Mucosa of stomach (tissue), 1 donor: ENCODE results near the gene RAB22A.
"Not testable (repeated sequence)": the region's sequence is repeated elsewhere in the genome, so short reads cannot be mapped to it uniquely, and the experiment has no call there.

ENCODE experiments used
- H3K27me3 ChIP-seq: one replicate; pipeline ENCODE4 v1.7.0; 2013; ENCODE audit warnings: mild to moderate bottlenecking, low read length; ENCODE audit not compliant: control insufficient read depth, insufficient read depth
- H3K36me3 ChIP-seq: one replicate; pipeline ENCODE4 v1.7.0; 2013; ENCODE audit warnings: low read length; ENCODE audit not compliant: control insufficient read depth, insufficient read depth
- H3K4me1 ChIP-seq: one replicate; pipeline ENCODE4 v1.7.0; 2013; ENCODE audit warnings: mild to moderate bottlenecking, low read length; ENCODE audit not compliant: control insufficient read depth, insufficient read depth
- H3K4me3 ChIP-seq: one replicate; pipeline ENCODE4 v1.7.0; 2013; ENCODE audit warnings: low read length
- H3K9ac ChIP-seq: one replicate; pipeline ENCODE4 v1.7.0; 2013; ENCODE audit warnings: mild to moderate bottlenecking, low read length, moderate library complexity
- H3K9me3 ChIP-seq: one replicate; pipeline ENCODE4 v1.7.0; 2013; ENCODE audit warnings: mild to moderate bottlenecking, low read length, moderate library complexity; ENCODE audit not compliant: control insufficient read depth
- donor health status: Pancreatic carcinoma.

Gene RAB22A

GRCh38 chr20:58361481-58362205 is 52.1 kb downstream of the RAB22A start:
- Histone ChIP-seq H3K4me1 (no peaks in the 10 kb centered on the region), H3K27me3 (no peaks in the 10 kb centered on the region), H3K9me3 (no peaks in the 10 kb centered on the region), H3K36me3 (no peaks in the 10 kb centered on the region), H3K9ac (no peak overlapping the region), H3K4me3 (no peak overlapping the region)

DNA sequence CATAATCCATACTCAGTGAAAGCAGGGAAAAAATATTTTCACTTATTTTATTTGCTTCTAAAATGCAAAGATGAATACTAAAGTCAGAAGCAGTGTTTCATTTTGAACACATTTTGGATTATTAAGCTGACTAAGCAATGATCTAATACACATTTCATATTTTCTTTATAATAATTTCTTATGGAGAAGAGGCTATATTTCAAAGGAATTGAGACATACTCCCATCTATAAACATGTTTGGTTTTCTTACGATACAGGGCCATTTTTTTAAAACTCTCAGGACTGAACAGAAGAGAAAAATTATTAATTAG is 52.6 kb downstream of the RAB22A start:
- Histone ChIP-seq H3K36me3 (no peaks in the 10 kb centered on the region), H3K9me3 (no peaks in the 10 kb centered on the region), H3K9ac (no peak overlapping the region), H3K27me3 (no peaks in the 10 kb centered on the region), H3K4me1 (no peaks in the 10 kb centered on the region), H3K4me3 (no peak overlapping the region)

- H3K9ac ChIP-seq = no peak overlapping the region
- H3K4me3 ChIP-seq = no peak overlapping the region
- H3K4me1 ChIP-seq = no peaks in the 10 kb centered on the region
- H3K9me3 ChIP-seq = no peaks in the 10 kb centered on the region
- no peaks in the 10 kb centered on the region for H3K27me3 ChIP-seq
- H3K36me3 ChIP-seq = no peaks in the 10 kb centered on the region
Measured at GRCh38 chr20:58362970-58363369, 53.5 kb downstream of the RAB22A start.

GRCh38 chr20:58366866-58367265 is 57.4 kb downstream of the RAB22A start:
- Histone ChIP-seq H3K27me3 (no peaks in the 10 kb centered on the region), H3K4me3 (no peak overlapping the region), H3K9me3 (no peaks in the 10 kb centered on the region), H3K9ac (no peak overlapping the region), H3K4me1 (no peaks in the 10 kb centered on the region), H3K36me3 (no peaks in the 10 kb centered on the region)

DNA sequence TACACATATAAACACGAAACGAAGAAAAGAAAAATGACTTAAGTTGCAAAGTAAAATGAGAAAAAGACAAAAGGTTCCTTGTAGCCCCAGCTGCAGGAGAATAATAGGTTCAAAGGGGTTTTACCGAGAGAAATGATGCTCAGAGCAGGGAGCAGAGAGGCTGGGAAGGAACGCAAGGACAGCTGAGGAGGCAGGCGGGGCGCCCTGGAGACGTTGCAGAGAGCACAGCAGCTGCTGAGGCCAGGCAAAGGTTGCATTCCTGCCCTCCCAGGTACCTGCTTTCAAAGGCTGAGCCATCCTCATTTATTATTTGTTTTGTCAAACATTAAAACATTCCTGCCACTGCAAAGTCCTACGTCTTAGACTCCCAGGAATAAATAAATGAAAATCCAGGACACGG is 63.3 kb downstream of the RAB22A start:
- Histone ChIP-seq H3K9me3 (no peaks in the 10 kb centered on the region), H3K4me3 (no peak overlapping the region), H3K4me1 (no peaks in the 10 kb centered on the region), H3K9ac (no peak overlapping the region), H3K36me3 (no peaks in the 10 kb centered on the region), H3K27me3 (no peaks in the 10 kb centered on the region)

DNA sequence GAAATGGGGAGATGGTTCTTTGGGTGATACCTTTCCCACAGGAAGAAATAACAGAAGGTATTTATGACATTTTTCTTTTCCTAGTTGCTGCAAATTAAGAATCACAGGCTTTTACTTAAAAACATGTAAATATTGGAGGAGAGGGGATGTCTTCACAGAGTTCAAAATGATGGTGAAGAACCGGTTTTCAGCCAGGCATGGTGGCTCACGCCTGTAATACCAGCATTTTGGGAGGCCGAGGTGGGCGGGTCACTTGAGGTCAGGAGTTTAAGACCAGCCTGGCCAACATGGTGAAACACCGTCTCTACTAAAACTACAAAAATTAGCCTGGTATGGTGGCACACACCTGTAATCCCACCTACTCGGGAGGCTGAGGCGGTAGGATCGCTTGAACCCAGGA is 63.8 kb downstream of the RAB22A start:
- H3K36me3 ChIP-seq, H3K4me3 ChIP-seq, H3K4me1 ChIP-seq, H3K9me3 ChIP-seq, H3K27me3 ChIP-seq, H3K9ac ChIP-seq: not testable (repeated sequence)

- no peaks in the 10 kb centered on the region for H3K27me3 ChIP-seq
- H3K4me3 ChIP-seq = no peak overlapping the region
- H3K9ac ChIP-seq = no peak overlapping the region
- H3K9me3 ChIP-seq = no peaks in the 10 kb centered on the region
- no peaks in the 10 kb centered on the region for H3K4me1 ChIP-seq
- no peaks in the 10 kb centered on the region for H3K36me3 ChIP-seq
Measured at GRCh38 chr20:58374027-58374850, 64.7 kb downstream of the RAB22A start.

DNA sequence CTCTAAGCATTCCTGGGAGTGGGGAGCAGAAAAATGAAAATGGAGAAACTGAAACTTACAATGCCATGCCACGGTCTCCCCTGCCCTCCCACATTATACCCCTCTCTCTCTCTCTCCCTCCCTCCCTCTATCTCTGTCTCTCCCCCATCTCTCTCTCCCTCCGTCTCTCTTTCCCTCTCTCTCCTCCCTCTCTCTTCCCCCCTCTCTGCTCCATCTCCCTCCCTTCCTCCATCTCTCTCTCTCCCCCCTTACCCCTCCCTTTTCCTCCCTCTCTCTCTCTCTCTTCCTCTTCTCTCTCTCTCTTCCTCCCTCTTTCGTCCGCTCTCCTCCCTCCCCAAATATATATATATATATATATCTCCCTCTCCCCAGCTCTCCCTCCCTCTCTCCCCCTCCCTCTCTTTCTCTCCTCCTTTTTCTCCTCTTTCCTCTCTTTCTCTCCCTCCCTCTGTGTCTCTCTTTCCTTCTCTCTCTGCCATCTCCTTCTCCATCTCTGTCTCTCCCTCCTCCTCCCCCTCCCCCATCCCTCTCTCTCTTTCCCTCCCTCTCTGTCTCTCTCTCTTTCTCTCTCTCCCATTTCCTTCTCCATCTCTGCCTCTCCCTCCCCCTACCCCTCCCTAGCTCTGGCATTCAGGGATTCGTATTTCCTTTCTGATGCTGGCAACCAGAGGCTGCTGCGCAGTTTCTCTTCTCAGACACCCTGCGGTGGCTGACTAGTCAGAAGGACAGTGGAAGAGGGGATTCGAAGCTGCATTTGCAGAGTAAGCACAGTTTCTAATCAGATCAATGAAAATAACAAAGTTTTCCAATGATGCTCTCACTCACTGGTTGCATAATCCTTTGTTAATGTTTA is 65.6 kb downstream of the RAB22A start:
- Histone ChIP-seq H3K4me3 (no peak overlapping the region), H3K4me1 (no peaks in the 10 kb centered on the region), H3K36me3 (no peaks in the 10 kb centered on the region), H3K9ac (no peak overlapping the region), H3K27me3 (no peaks in the 10 kb centered on the region), H3K9me3 (no peaks in the 10 kb centered on the region)

DNA sequence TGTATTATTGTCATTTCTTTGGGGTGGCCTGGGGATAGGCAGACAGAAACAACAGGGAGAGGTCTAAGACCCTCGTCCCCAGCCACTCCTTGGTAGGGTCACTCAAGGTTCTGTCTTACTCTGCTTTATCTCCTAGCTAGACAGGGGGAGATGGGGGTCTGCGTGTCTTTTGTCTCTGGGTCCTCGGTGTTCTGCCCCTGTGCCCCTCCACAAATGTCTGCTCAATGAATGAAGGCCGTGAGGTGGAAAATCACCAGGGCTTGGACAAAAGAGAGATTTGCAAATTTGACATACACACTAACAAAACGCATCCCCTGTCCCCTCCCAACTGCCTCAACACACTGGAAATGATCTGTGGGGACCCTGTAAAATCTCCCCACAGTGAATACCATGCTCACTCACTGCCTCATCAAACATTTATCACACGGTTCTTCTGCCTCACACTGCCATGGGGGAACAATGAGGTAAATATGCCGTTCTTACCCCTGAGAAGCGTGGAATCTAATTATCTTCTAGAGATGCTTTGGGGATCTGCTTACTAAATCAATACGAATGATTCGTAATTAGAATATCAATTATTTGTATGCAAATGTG is 66.3 kb downstream of the RAB22A start:
- H3K36me3 ChIP-seq = no peaks in the 10 kb centered on the region
- no peak overlapping the region for H3K4me3 ChIP-seq
- no peak overlapping the region for H3K9ac ChIP-seq
- no peaks in the 10 kb centered on the region for H3K27me3 ChIP-seq
- no peaks in the 10 kb centered on the region for H3K4me1 ChIP-seq
- no peaks in the 10 kb centered on the region for H3K9me3 ChIP-seq

DNA sequence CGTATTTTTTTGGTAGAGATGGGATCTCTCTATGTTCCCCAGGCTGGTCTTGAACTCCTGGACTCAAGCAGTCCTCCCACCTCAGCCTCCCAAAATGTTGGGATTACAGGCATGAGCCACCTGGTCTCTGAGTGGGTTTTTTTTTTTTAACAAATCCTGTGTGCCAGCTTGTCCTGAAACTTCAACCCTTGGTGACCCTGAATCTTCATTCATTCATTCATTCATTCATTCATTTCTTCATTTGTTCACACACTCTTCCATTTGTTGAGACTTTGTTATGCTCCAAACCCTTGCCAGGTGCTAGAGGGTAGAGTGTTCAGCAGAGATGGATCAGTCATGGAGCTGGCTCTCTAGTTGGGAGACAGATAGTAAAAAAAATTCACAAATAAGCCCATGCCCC is 67.5 kb downstream of the RAB22A start:
- no peaks in the 10 kb centered on the region for H3K4me1 ChIP-seq
- H3K4me3 ChIP-seq = no peak overlapping the region
- no peaks in the 10 kb centered on the region for H3K9me3 ChIP-seq
- H3K9ac ChIP-seq = no peak overlapping the region
- H3K36me3 ChIP-seq = no peaks in the 10 kb centered on the region
- no peaks in the 10 kb centered on the region for H3K27me3 ChIP-seq

DNA sequence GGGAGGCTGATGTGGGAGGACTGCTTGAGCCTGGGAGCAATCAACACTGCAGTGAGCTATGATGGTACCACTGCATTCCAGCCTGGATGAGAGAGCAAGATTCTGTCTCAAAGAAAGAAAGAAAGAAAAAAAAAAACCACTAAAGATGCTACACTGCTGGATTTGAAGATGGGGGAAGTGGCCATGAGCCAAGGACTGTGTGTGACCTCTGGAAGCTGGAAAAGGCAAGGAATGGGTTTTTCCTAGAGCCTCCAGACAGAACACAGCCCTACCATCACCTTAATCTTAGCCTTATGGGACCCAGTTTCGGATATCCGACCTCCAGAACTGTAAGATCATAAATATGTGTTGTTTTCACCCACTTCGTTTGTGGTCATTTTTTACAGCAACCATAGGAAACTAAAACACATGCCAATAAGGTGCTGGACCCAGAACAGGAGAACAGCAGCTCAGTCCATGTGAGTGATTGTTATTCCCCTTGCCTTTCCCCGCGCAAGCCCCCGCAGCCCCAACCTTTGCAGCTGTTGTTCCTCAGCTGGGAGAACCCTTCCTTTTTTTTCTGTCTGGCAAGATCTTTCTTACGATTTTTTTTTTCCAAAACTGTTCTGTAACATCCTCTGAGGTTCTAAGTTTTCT is 68.4 kb downstream of the RAB22A start:
- H3K36me3 ChIP-seq = no peaks in the 10 kb centered on the region
- no peak overlapping the region for H3K9ac ChIP-seq
- no peaks in the 10 kb centered on the region for H3K27me3 ChIP-seq
- no peak overlapping the region for H3K4me3 ChIP-seq
- H3K9me3 ChIP-seq = no peaks in the 10 kb centered on the region
- H3K4me1 ChIP-seq = no peaks in the 10 kb centered on the region
